ENCODE measurements around the gene ATP10B.

Gene ATP10B

DNA sequence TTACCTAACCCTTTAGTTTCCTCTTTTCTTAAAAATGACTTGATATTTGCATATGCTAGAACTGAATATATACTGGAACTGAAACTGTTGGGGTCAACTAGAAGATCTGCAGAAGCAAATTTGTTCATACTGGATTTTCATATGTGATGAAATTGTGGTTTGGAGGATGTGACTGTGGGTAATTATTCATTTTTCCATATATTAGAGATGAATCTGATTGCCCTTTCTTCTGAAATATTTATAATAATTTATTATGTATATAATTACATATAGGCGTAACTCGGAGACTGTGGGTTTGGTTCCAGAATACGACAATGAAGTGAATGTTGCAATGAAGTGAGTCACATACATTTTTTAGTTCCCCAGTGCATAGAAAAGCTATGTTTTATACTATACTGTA lies 149.1 kb downstream of the ATP10B start:
- no peak overlapping the region for H2AFZ ChIP-seq (ENCODE audit: low read depth, low read length)
- H3K4me3 ChIP-seq (ENCODE audit: low read depth in 1 of 2, low read length in 2 of 2): no peak overlapping the region
- H3K36me3 ChIP-seq (ENCODE audit: insufficient read depth, low read length): no peaks in the 10 kb centered on the region
- no peak for ATAC-seq (ENCODE audit: insufficient read depth, low read depth)
- TF ChIP-seq, protein P1, sequence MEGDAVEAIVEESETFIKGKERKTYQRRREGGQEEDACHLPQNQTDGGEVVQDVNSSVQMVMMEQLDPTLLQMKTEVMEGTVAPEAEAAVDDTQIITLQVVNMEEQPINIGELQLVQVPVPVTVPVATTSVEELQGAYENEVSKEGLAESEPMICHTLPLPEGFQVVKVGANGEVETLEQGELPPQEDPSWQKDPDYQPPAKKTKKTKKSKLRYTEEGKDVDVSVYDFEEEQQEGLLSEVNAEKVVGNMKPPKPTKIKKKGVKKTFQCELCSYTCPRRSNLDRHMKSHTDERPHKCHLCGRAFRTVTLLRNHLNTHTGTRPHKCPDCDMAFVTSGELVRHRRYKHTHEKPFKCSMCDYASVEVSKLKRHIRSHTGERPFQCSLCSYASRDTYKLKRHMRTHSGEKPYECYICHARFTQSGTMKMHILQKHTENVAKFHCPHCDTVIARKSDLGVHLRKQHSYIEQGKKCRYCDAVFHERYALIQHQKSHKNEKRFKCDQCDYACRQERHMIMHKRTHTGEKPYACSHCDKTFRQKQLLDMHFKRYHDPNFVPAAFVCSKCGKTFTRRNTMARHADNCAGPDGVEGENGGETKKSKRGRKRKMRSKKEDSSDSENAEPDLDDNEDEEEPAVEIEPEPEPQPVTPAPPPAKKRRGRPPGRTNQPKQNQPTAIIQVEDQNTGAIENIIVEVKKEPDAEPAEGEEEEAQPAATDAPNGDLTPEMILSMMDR (IDR thresholded peaks at IDR 0.05; ENCODE audit: borderline replicate concordance, extremely low read depth, low read length, poor library complexity, severe bottlenecking): no peak
- TF ChIP-seq EZH2 (IDR thresholded peaks at IDR 0.05; ENCODE audit: borderline replicate concordance, low read depth, low read length, severe bottlenecking): no peak
- no peak overlapping the region for H3K4me2 ChIP-seq (ENCODE audit: insufficient read depth, low read length)
- no peak for DNase-seq
- no peak overlapping the region for H3K27ac ChIP-seq (ENCODE audit: low read length)
- H3K9me3 ChIP-seq (ENCODE audit: insufficient read depth, low read length, severe bottlenecking): peaks cover 13% of the 10 kb centered on the region
- H3K79me2 ChIP-seq (ENCODE audit: insufficient read depth, low read length): no peaks in the 10 kb centered on the region
- H3K4me1 ChIP-seq (ENCODE audit: insufficient read depth, low read length): no peaks in the 10 kb centered on the region
- H3K9ac ChIP-seq (ENCODE audit: low read depth, low read length): no peak overlapping the region
- no peaks in the 10 kb centered on the region for H3K27me3 ChIP-seq (ENCODE audit: insufficient read depth, low read length, poor library complexity)
- no peaks in the 10 kb centered on the region for H4K20me1 ChIP-seq (ENCODE audit: insufficient read depth, low read length)

DNA sequence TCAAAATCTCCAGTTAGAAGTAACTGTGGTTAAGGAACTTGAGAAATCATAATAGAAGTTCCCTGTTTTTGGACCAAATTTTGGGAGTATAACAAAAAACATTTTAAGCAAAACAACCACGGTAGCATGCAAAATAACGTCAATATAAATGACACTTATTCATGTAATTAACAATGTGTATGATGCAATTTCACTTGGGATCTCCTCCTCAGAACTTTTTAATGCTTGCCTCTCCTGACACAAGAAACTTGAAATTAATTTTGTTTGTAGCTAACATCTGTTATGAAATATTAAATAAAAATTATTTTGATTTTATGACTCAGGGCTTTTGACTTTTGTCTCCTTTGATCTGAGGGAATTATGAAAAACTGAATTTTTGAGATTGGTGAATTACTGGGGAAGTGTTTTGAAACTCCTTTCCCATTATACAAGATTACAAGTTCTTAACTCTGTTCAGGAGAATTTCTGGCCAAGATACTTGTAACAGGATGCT lies 149.7 kb downstream of the ATP10B start:
- Histone ChIP-seq H2AFZ (ENCODE audit: low read depth, low read length) (no peak overlapping the region), H3K9ac (ENCODE audit: low read depth, low read length) (no peak overlapping the region), H3K79me2 (ENCODE audit: insufficient read depth, low read length) (no peaks in the 10 kb centered on the region), H3K36me3 (ENCODE audit: insufficient read depth, low read length) (no peaks in the 10 kb centered on the region), H3K27ac (ENCODE audit: low read length) (no peak overlapping the region), H3K4me2 (ENCODE audit: insufficient read depth, low read length) (no peak overlapping the region), H3K27me3 (ENCODE audit: insufficient read depth, low read length, poor library complexity) (no peaks in the 10 kb centered on the region), H3K4me3 (ENCODE audit: low read depth in 1 of 2, low read length in 2 of 2) (no peak overlapping the region), H4K20me1 (ENCODE audit: insufficient read depth, low read length) (no peaks in the 10 kb centered on the region), H3K4me1 (ENCODE audit: insufficient read depth, low read length) (no peaks in the 10 kb centered on the region), H3K9me3 (ENCODE audit: insufficient read depth, low read length, severe bottlenecking) (peaks cover 13% of the 10 kb centered on the region)
- TF ChIP-seq EZH2 (IDR thresholded peaks at IDR 0.05; ENCODE audit: borderline replicate concordance, low read depth, low read length, severe bottlenecking): no peak
- TF ChIP-seq, protein P1 (IDR thresholded peaks at IDR 0.05; ENCODE audit: borderline replicate concordance, extremely low read depth, low read length, poor library complexity, severe bottlenecking): no peak
- DNase-seq (no peak), ATAC-seq (ENCODE audit: insufficient read depth, low read depth) (no peak)

DNA sequence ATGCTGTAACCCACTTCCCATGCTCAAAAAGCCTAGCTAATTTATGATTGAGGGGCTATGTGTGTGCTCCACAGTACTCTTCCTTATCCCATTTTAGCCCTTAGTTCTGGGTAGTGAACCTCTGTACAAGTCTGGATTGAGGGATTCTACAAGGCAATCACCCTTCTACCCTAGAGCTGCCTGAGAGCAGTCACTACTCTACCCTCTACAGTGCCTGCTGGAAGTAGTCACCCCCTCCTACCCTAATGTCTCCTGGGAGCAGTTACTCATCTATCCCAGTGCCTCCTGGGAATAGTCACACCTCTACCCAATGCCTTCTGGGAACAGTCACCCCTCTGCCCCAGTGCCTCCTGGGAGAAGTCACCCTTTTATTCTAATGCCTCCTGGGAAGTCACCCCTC lies 150.6 kb downstream of the ATP10B start:
- no peaks in the 10 kb centered on the region for H3K4me1 ChIP-seq (ENCODE audit: insufficient read depth, low read length)
- H3K27me3 ChIP-seq (ENCODE audit: insufficient read depth, low read length, poor library complexity): no peaks in the 10 kb centered on the region
- H3K79me2 ChIP-seq (ENCODE audit: insufficient read depth, low read length): no peaks in the 10 kb centered on the region
- no peak overlapping the region for H3K9ac ChIP-seq (ENCODE audit: low read depth, low read length)
- no peak overlapping the region for H3K4me3 ChIP-seq (ENCODE audit: low read depth in 1 of 2, low read length in 2 of 2)
- H4K20me1 ChIP-seq (ENCODE audit: insufficient read depth, low read length): no peaks in the 10 kb centered on the region
- DNase-seq (no peak), ATAC-seq (ENCODE audit: insufficient read depth, low read depth) (no peak)
- no peak overlapping the region for H3K4me2 ChIP-seq (ENCODE audit: insufficient read depth, low read length)
- TF ChIP-seq, protein P1 (IDR thresholded peaks at IDR 0.05; ENCODE audit: borderline replicate concordance, extremely low read depth, low read length, poor library complexity, severe bottlenecking): no peak
- no peak for TF ChIP-seq EZH2 (IDR thresholded peaks at IDR 0.05; ENCODE audit: borderline replicate concordance, low read depth, low read length, severe bottlenecking)
- H3K9me3 ChIP-seq (ENCODE audit: insufficient read depth, low read length, severe bottlenecking): peaks cover 13% of the 10 kb centered on the region
- no peaks in the 10 kb centered on the region for H3K36me3 ChIP-seq (ENCODE audit: insufficient read depth, low read length)
- no peak overlapping the region for H3K27ac ChIP-seq (ENCODE audit: low read length)
- H2AFZ ChIP-seq (ENCODE audit: low read depth, low read length): no peak overlapping the region

DNA sequence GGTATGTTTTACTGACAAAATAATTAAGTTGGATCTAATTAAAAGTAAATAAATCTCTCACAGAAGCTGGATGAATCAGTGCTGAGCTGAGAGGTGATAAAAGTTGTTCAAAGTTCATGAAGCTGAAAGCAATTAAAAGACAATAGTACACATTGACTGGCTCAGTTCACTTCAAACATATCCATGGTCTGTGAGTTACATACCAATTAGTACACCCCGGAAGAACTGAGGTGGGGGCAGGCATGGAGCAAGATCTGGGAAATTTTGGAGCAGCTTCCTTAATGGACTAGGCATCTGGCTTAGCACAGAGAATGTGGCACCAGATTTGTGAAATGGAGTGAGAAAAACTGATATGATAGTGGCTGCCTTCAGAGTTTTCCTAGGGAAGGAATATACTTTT lies 152.7 kb downstream of the ATP10B start:
- DNase-seq (no peak), ATAC-seq (ENCODE audit: insufficient read depth, low read depth) (no peak)
- H3K9me3 ChIP-seq (ENCODE audit: insufficient read depth, low read length, severe bottlenecking): peaks cover 7% of the 10 kb centered on the region
- no peaks in the 10 kb centered on the region for H3K36me3 ChIP-seq (ENCODE audit: insufficient read depth, low read length)
- H4K20me1 ChIP-seq (ENCODE audit: insufficient read depth, low read length): no peaks in the 10 kb centered on the region
- no peak overlapping the region for H2AFZ ChIP-seq (ENCODE audit: low read depth, low read length)
- TF ChIP-seq, protein P1 (IDR thresholded peaks at IDR 0.05; ENCODE audit: borderline replicate concordance, extremely low read depth, low read length, poor library complexity, severe bottlenecking): no peak
- no peaks in the 10 kb centered on the region for H3K79me2 ChIP-seq (ENCODE audit: insufficient read depth, low read length)
- H3K4me2 ChIP-seq (ENCODE audit: insufficient read depth, low read length): no peak overlapping the region
- H3K27ac ChIP-seq (ENCODE audit: low read length): no peak overlapping the region
- no peak overlapping the region for H3K4me3 ChIP-seq (ENCODE audit: low read depth in 1 of 2, low read length in 2 of 2)
- H3K9ac ChIP-seq (ENCODE audit: low read depth, low read length): no peak overlapping the region
- H3K4me1 ChIP-seq (ENCODE audit: insufficient read depth, low read length): no peaks in the 10 kb centered on the region
- no peaks in the 10 kb centered on the region for H3K27me3 ChIP-seq (ENCODE audit: insufficient read depth, low read length, poor library complexity)

All from DND-41 (cell line).